ENCODE results near the gene ACSS1.

DNA sequence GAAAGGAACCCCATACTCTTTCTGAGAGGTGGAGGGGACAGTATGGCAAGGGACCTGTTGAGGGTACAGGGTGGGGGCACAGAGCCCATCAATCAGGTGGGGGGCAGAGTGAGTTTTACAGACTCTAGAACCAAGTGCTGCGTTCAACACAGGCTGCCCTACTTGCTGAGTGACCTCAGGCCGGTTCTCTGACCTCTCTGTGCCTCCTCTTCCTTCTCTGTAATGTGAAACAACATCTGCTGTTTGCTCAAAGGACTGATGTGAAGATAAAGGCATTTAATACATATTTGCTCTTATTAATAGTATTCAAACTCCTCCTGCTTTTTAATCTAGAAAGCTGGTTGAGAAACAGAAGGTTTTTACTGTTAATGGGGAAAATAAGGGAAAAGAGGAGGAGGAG is 39.5 kb downstream of the ACSS1 start:
- TF ChIP-seq, protein P1, sequence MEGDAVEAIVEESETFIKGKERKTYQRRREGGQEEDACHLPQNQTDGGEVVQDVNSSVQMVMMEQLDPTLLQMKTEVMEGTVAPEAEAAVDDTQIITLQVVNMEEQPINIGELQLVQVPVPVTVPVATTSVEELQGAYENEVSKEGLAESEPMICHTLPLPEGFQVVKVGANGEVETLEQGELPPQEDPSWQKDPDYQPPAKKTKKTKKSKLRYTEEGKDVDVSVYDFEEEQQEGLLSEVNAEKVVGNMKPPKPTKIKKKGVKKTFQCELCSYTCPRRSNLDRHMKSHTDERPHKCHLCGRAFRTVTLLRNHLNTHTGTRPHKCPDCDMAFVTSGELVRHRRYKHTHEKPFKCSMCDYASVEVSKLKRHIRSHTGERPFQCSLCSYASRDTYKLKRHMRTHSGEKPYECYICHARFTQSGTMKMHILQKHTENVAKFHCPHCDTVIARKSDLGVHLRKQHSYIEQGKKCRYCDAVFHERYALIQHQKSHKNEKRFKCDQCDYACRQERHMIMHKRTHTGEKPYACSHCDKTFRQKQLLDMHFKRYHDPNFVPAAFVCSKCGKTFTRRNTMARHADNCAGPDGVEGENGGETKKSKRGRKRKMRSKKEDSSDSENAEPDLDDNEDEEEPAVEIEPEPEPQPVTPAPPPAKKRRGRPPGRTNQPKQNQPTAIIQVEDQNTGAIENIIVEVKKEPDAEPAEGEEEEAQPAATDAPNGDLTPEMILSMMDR (conservative IDR thresholded peaks at IDR 0.05), result no peak
- no peak for TF ChIP-seq EZH2 (IDR thresholded peaks at IDR 0.05; ENCODE audit: low read depth)
